Measurements from ENCODE around the gene AADACL3.
"Not testable (repeated sequence)": the region's sequence is repeated elsewhere in the genome, so short reads cannot be mapped to it uniquely, and the experiment has no call there.

The AADACL3 gene, protein sequence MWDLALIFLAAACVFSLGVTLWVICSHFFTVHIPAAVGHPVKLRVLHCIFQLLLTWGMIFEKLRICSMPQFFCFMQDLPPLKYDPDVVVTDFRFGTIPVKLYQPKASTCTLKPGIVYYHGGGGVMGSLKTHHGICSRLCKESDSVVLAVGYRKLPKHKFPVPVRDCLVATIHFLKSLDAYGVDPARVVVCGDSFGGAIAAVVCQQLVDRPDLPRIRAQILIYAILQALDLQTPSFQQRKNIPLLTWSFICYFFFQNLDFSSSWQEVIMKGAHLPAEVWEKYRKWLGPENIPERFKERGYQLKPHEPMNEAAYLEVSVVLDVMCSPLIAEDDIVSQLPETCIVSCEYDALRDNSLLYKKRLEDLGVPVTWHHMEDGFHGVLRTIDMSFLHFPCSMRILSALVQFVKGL

DNA sequence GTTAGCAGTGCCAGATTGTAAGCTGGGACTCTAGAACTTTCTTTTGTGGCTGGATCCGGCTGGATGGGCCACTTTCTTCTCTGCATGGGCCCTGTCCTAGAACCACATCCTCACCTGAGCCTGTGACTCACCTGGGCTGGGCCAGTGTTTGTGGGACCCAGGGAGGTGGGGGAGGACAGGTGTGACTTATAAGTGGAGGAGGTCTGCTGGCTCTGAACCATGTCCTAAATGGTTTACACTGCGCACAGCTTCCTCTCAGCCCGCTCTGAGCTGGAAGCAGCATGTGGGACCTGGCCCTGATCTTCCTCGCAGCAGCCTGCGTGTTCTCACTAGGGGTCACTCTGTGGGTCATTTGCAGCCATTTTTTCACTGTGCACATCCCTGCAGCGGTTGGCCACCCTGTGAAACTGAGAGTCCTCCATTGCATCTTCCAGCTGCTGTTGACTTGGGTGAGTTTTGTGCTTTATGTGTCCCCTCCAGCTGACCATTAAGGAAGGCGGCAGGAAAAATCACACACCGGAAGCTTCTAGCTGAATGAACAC lies at the start of gene AADACL3:
AADACL3 (plus strand) TSS at position 215 of the 542 bp plus-strand sequence; CDS start at position 282, 67 bp downstream.
- in situ Hi-C loops (cut with MboI; ENCODE audit: low sequenced_read_pairs), result no loop called here

DNA sequence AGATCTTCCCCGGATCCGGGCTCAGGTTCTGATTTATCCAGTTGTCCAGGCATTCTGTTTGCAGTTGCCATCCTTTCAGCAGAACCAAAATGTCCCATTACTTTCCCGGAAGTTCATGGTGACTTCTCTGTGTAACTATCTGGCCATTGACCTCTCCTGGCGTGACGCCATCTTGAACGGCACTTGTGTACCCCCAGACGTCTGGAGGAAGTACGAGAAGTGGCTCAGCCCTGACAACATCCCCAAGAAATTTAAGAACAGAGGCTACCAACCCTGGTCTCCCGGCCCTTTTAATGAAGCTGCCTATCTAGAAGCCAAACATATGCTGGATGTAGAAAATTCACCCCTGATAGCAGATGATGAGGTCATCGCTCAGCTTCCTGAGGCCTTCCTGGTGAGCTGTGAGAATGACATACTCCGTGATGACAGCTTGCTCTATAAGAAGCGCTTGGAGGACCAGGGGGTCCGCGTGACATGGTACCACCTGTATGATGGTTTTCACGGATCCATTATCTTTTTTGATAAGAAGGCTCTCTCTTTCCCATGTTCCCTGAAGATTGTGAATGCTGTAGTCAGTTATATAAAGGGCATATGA lies 49.7 kb upstream of the AADACL3 start:
- in situ Hi-C loops (cut with MboI; ENCODE audit: low sequenced_read_pairs), result loop anchor here (25.0 kb wide), 1 partner anchor 354 kb away; no protein-coding TSS in a partner anchor

DNA sequence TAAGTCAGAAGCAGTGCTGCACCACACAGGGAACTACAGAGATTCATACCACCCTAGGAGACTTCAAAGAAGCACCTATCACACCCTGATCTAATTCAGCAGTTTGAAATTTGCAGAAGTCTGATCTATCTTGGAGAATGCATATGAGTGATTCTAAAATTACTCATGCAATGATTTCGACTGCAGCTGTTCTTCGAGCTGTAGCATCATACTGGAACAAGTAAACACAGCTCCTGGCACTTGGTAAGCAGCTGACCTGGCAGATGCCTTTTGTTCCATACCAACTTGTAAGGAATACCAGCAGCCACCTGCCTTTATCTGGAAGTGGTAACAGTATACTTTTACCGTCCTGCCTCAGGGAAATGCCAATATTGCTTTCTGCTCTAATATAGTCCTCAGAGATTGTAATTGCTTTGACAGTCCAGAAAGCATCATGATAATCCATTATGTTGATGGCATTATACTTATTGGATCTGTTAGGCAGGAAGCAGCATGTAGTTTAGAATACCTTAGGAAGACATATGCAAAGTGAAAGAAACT lies 46.3 kb upstream of the AADACL3 start:
- in situ Hi-C loops (cut with MboI; ENCODE audit: low sequenced_read_pairs), result loop anchor here (25.0 kb wide), 1 partner anchor 357 kb away; no protein-coding TSS in a partner anchor

DNA sequence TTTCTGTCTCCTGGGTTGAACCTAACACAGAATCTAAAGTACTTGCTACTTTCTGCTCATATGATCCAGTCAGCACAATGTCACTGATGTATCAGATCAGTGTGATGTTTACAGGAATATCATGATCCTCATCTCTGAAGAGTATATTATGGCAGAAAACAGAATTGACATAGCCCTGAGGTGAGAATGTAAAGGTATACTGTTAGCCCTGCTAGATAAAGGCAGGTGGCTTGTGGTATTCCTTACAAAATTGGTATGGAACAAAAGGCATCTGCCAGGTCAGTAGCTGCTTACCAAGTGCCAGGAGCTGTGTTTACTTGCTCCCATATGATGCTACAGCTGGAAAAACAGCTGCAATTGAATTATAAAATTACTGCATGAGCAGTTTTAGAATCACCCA lies 41.6 kb upstream of the AADACL3 start:
- in situ Hi-C loops (cut with MboI; ENCODE audit: low sequenced_read_pairs), result loop anchor here (25.0 kb wide), 1 partner anchor 362 kb away; no protein-coding TSS in a partner anchor

DNA sequence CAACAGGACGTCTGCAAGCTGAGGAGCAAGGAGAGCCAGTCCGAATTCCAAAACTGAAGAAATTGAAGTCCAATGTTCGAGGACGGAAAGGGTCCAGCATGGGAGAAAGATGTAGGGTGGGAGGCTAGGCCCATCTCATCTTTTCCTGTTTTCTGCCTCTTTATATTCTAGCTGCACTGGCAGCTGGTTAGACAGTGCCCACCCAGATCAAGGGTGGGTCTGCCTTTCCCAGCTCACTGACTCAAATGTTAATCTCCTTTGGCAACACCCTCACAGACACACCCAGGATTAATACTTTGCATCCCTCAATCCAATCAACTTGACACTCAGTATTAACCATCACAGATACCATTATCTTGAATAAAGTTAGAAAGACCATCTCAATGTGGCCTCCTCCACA lies 39.8 kb upstream of the AADACL3 start:
- in situ Hi-C loops (cut with MboI; ENCODE audit: low sequenced_read_pairs), result not testable (repeated sequence)

DNA sequence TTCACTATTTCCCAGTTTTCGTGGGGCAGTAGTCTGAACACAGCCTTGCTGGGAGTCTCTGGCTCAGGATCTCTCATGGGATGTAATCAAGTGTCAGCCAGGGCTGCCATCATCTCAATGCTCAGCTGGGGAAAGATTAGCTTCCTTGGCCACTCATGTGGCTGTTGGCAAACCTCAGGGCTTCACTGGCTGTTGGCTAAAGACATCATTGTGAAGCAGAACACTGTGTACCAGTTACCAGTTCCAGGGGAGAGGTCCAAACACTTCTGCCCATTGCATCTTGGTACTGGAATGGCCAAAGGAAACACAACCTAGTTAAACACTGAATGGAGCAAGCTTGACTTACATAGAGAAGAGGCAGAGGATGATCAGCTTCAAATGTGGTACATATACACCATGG lies 38.3 kb upstream of the AADACL3 start:
- in situ Hi-C loops (cut with MboI; ENCODE audit: low sequenced_read_pairs), result no loop called here

DNA sequence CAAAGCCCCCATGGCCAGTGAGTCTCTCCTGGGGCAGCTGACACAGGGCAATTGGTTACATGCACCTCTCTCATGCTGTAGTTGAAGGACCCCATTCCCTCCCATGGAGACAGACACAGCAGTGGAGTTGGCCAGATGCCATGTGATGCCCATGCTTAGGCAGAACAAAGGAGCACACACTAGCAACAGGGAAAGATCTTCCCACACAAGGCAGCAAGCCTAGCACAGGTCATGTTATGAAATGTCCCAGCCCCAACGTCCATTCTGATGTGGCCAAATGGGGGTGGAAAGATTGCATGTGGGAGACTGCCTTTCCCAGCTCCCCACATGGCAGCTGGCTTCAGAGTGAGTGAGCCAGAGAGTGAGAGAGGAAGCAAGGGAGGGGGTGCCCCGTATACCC lies 37.6 kb upstream of the AADACL3 start:
- in situ Hi-C loops (cut with MboI; ENCODE audit: low sequenced_read_pairs), result no loop called here

DNA sequence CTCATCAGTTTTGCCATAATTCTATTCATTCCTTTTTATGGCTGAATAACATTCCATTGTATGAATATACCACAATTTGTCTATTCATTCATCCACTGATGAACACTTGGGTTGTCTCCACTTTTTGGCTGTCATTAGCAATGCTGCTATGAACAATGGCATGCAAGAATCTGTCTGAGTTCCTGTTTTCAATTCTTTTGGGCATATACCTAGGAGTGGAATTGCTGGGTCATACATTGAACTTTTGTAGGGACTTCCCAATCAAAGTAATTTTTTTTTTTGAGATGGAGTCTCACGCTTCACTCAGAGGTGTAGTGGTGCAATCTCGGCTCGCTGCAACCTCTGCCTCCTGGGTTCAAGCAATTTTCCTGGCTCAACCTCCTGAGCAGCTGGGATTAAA lies 37.1 kb upstream of the AADACL3 start:
- in situ Hi-C loops (cut with MboI; ENCODE audit: low sequenced_read_pairs), result no loop called here

DNA sequence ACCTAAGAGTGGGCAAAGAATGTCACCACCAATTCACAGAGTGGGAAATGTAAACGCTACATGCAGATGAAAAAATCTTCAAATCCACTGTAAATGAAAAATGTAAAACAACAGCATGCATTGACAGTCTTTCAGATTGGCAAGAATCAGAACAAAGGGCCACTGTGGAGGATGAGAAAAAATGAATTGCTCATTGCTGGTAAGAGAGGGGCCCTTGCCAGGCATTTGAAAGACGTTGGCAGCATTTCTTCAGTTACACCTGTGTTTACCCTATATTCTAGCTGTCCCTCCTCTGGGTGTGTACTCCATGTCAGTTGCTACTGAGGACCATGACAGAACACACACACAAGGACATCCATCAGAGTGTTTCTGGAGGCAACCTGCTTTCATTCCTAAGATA lies 25.8 kb upstream of the AADACL3 start:
- in situ Hi-C loops (cut with MboI; ENCODE audit: low sequenced_read_pairs), result no loop called here

DNA sequence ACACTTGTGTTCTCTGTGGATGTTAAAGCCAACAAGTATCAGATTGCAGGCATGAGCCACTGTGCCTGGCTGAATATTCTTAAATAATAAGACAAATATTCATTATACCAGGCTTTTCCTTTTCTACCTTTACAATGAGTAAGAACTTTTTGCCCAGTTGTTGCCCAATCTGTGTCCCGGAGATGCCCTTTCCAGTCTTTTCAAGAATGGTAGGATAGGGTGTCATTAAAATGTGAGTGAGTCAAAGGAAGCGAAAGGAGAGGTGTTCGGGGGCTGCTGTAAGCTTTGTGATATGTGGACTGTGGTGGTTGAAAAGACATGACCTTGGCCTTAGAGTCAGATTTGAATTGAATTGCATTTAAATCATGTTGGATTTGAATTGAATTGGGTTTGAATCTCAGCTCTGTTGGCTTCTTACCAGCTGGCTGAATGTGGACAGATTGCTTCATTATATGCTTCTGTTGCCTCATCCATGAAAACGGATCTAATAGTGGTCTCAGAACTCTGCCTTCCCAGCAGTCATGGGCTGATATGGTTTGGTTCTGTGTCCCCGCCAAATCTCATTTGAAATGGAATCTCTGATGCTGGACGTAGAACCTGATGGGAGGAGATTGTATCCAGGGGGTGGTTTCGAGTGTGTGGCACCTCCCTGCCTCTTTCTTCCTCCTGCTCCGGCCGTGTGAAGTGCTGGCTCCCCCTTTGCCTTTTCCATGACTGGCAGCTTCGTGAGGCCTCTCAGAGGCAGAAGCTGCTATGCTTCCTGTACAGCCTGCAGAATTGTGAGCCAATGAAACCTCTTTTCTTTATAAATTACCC lies 22.7 kb upstream of the AADACL3 start:
- in situ Hi-C loops (cut with MboI; ENCODE audit: low sequenced_read_pairs), result no loop called here

DNA sequence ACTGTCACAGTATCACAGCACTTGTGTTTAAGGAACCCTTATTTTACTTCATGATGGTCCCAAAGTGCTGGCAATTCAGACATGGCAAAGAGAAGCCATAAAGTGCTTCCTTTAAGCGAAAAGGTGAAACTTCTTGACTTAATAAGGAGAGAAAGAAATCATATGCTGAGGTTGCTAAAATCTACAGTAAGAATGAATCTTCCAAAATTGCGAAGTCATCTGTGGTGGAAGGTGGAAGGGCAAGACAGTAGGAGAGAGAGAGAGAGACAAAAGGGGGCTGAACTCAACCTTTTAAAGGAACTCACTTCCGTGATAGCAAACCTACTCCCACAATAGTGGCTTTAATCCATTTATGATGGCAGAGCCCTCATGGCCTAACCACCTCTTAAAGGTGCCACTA lies 19.3 kb upstream of the AADACL3 start:
- in situ Hi-C loops (cut with MboI; ENCODE audit: low sequenced_read_pairs), result no loop called here

DNA sequence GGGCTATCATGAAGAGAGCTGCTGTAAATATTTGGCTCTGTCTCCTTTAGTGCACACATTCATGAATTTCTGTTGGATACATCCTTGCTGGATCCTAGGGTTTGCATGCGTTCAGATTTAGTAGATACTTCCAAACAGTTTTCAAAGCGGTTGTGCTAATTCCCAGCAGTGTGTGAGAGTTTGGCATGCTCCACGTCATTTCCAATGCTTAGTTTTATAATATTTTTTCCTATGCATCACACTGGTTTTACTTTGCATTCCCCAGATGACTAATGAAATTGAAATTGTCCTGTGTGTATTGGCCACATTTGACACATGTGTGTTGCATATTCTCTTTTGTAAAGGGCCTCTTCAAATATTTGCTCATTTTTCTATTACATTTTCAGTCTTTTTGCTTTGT lies 18.5 kb upstream of the AADACL3 start:
- in situ Hi-C loops (cut with MboI; ENCODE audit: low sequenced_read_pairs), result no loop called here

DNA sequence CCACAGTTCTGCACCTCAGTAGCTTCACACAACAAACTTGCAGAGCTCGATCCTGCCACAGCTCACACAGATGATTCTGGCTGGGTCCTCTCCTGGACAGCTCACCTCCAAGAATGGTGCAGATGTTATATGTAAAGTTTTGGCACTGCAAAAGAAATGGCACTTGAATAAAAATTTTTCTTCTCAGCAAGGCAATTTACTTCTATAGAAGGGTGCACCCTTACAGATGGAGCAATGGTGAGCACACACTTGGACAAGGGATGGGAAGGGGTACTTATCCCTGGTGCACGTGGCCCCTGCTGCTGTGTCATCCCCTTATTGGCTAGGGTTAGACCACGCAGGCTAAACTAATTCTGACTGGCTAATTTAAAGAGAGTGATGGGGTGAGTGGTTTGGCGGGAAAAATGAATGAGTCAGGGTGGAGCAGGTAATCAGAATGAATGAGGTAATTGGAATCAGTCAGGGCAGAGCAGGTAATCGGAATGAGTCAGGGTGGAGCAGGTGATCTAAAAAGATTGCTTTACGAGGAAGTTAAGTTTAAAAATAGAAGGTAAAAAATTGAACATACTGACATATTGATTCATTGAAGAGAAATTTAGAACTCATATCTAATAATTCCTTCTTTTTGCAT lies 12.0 kb upstream of the AADACL3 start:
- in situ Hi-C loops (cut with MboI; ENCODE audit: low sequenced_read_pairs), result no loop called here

DNA sequence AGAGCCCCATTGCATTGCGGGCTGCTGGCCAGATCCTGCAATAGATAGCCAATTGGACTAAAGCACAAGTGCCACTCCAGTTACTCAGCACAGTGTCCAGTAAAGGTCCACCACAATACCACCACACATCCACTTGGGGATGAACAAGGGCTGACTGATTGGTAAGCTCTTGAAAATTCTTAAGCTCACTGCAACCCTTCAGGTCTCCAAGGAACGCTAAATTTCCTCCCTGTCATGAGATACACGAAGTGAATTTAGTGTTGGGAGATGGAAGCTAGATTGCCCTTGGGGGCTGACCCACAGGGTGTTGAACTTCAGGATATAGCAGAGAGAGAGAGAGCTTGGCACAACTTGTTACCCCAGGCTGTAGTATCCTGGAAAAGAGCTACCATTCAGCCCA lies 9.8 kb upstream of the AADACL3 start:
- in situ Hi-C loops (cut with MboI; ENCODE audit: low sequenced_read_pairs), result no loop called here

DNA sequence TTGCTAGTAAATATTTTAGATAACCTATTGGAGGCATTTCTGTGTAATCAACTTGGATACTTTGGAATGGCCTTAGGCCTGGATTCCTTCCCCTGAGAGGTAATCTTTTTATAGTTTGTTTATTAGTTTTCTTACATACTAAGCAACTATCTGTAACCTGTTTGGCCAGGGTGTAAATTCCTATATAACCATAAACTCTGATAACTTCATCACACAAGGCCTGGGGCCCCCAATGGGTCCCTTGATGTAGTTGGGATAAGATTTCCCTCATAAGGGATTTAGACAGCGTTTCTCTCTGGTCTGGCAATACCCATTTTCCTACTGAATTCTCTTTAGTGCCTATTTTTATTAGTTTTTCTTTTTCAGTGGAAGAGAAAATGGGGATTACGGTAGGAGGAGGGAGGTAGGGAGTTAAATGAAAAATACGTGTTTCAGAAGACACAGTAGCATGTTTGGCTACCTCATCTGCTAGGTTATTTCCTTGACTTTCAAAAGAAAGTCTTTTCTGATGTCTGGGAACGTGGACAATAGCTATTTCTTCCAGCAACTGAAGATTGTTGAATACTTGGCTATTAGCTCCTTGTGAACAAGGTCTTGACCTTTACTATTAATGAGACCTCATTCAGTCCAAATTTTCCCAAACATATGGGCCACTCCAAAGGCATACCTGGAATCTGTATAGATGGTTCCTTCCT lies 7.4 kb upstream of the AADACL3 start:
- in situ Hi-C loops (cut with MboI; ENCODE audit: low sequenced_read_pairs), result no loop called here

DNA sequence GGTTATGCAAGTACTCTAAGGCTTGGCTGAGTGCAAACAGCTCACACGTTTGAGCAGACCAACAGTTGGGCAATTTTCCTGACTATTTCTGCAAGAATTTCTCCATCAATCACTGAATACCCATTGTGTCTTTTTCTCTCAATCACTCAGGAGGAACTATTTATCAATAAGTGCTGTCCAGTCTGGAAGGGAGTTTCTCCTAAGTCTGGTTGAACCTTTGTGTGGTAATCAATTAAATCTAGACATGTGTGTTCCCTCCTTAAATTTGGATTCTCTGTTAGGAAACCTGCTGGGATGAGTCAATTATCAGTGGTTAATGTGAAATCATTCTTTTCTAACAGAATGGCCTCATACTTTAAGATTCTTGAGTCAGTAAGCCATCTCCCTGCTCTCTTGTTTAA lies 6.8 kb upstream of the AADACL3 start:
- in situ Hi-C loops (cut with MboI; ENCODE audit: low sequenced_read_pairs), result no loop called here

DNA sequence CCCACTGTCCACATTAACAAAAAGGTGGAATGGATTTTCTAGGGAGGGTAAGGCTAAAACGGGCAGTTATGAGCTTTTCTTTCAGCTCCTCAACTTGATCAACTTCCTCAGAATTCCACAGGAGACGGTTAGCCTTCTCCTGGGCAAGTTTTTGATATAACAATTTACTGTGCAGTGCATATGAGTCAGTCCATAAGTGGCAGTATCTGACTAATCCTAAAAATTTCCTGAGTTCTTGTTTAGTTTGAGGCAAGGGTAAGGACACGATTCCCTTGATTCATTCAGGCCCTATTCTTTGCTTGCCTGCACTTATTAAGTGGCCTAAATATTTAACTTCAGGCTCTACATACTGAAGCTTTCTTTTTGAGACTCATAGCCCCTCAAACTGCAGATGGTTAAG lies 6.2 kb upstream of the AADACL3 start:
- in situ Hi-C loops (cut with MboI; ENCODE audit: low sequenced_read_pairs), result no loop called here

DNA sequence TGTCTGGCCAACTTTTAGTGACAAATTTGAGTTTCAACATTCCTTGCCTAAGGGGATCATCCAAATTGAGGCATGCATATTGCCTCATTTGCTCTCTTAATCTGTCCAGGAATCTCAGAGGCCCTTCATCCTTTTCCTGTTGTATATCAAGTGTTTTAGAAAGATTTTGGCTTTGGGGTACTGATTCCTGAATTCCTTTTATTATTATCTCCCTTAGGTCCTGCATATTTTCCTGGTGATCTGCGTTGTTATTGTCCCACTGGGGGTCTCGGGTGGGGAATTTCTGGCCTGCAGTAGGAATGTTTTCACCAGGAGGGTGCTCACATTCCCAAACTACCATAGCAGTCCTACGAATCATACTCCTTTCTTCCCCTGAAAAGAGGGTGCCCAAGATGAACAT lies 4.4 kb upstream of the AADACL3 start:
- in situ Hi-C loops (cut with MboI; ENCODE audit: low sequenced_read_pairs), result no loop called here

DNA sequence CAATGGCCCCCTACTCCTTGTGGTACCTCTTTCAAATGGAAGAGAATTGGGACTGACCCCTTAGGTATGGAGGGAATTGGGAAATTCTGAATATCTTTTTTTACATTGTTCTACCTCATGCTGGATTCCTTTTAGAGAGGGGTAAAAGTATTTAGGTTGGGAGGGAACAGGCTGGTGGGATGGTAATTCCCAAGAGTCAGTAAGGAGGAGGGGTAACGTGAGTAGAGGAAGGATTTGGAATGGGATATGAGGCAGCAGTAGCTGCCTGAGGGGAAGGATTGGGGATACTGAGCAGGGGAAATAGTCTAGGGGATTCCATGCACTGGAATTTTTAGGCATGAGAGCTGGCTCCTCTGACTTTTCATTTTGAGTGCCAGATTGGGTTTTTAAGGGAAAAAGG lies 3.8 kb upstream of the AADACL3 start:
- in situ Hi-C loops (cut with MboI; ENCODE audit: low sequenced_read_pairs), result no loop called here

DNA sequence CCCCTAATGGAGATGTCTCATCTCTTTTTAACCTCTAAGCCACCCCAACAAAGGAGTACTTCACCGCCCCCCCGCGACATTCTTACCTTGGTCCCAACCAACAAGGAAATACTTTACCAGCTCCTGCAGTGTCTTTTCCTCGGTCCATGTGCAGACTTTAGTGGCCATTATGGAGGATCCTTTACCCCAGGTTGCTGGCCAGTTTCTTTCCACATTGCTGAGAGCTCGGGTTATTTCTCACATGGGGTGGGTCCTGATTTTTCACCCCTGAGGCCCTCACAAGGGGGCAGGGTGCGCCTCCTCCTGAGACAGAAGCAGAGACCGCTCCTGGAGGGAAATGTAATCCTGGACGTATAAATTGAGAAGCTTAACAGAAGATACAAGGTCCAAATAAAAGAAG lies 3.0 kb upstream of the AADACL3 start:
- in situ Hi-C loops (cut with MboI; ENCODE audit: low sequenced_read_pairs), result no loop called here

All from hTERT RPE-1 (cell line).